CD14-positive monocyte (primary cell): ENCODE results near the gene IRF8. TPM values are rescaled to one million over a fixed set of nuclear protein-coding genes. Genes with fewer than 3 reads are reported as not detected.

Experiments used
- DNase-seq, 3 donors: peaks; one replicate each; pipeline ENCODE4 v3.0.0-alpha.2; 2011 to 2022
- H2AFZ ChIP-seq: 2 replicates; pipeline ENCODE4 v1.6.0; 2012; ENCODE audit warnings: mild to moderate bottlenecking, low read depth, low read length, inconsistent platforms; ENCODE audit not compliant: insufficient read depth, poor library complexity, severe bottlenecking
- H3K27ac ChIP-seq, 2 donors: 1 replicate in 1 of 2; 2 replicates in 1 of 2; pipeline ENCODE4 v1.5.1; 2012 to 2013; ENCODE audit warnings: low read length in 2 of 2, control low read depth in 1 of 2, inconsistent platforms in 1 of 2, low read depth in 1 of 2, mild to moderate bottlenecking in 1 of 2
- H3K27me3 ChIP-seq, 2 donors: one replicate each; pipeline versions ENCODE4 v1.6.0 to v1.6.1; 2011 to 2013; ENCODE audit warnings: low read length in 2 of 2; ENCODE audit not compliant: control insufficient read depth in 2 of 2, insufficient read depth in 2 of 2
- H3K36me3 ChIP-seq, 2 donors: replicated peaks in 1 of 2; 1 replicate in 1 of 2; 2 replicates in 1 of 2; pipeline versions ENCODE4 v1.5.1 to v1.6.1; 2012 to 2013; ENCODE audit warnings: low read length in 2 of 2, control low read depth in 1 of 2, inconsistent platforms in 1 of 2, mild to moderate bottlenecking in 1 of 2; ENCODE audit not compliant: insufficient read depth in 2 of 2, control insufficient read depth in 1 of 2
- H3K4me1 ChIP-seq, 2 donors: 1 replicate in 1 of 2; 2 replicates in 1 of 2; pipeline versions ENCODE4 v1.5.1 to v1.6.1; 2012 to 2013; ENCODE audit warnings: low read length in 2 of 2, control low read depth in 1 of 2, inconsistent platforms in 1 of 2, mild to moderate bottlenecking in 1 of 2, moderate library complexity in 1 of 2; ENCODE audit not compliant: insufficient read depth in 2 of 2, control insufficient read depth in 1 of 2
- H3K4me2 ChIP-seq: replicated peaks from 2 replicates; pipeline ENCODE3; 2012; ENCODE audit warnings: low read length, moderate library complexity, mild to moderate bottlenecking; ENCODE audit not compliant: poor library complexity, severe bottlenecking; ENCODE audit errors: extremely low read depth
- H3K4me3 ChIP-seq, 3 experiments: fragments of 200-600 bp in 1 of 3; sonication (generic) in 1 of 3; replicated peaks in 1 of 3; 1 replicate in 2 of 3; 2 replicates in 1 of 3; pipeline ENCODE4 v1.5.1; 2011 to 2013; ENCODE audit warnings: low read length in 3 of 3, mild to moderate bottlenecking in 3 of 3, control low read depth in 2 of 3, low read depth in 2 of 3, inconsistent platforms in 1 of 3, moderate library complexity in 1 of 3
- H3K79me2 ChIP-seq: 2 replicates; pipeline ENCODE4 v1.6.0; 2012; ENCODE audit warnings: mild to moderate bottlenecking, control low read depth, inconsistent platforms, low read length, moderate library complexity; ENCODE audit not compliant: insufficient read depth
- H3K9ac ChIP-seq: 2 replicates; pipeline ENCODE4 v1.6.0; 2017; ENCODE audit warnings: low read length, mild to moderate bottlenecking; ENCODE audit not compliant: insufficient read depth, poor library complexity, severe bottlenecking
- H3K9me3 ChIP-seq, 2 donors: replicated peaks in 1 of 2; 1 replicate in 1 of 2; 2 replicates in 1 of 2; pipeline versions ENCODE4 v1.5.1 to v1.6.1; 2012 to 2013; ENCODE audit warnings: low read length in 2 of 2, control low read depth in 1 of 2; ENCODE audit not compliant: control insufficient read depth in 1 of 2, insufficient read depth in 1 of 2
- H4K20me1 ChIP-seq: 2 replicates; pipeline ENCODE4 v1.6.0; 2012; ENCODE audit warnings: mild to moderate bottlenecking, low read length, control low read depth, moderate library complexity; ENCODE audit not compliant: insufficient read depth
- H3K27ac Mint-ChIP-seq, 7 donors: one replicate each; pipeline ENCODE4 v1.8.0; 2020; ENCODE audit warnings: mild to moderate bottlenecking in 7 of 7, mixed read lengths in 7 of 7, moderate library complexity in 6 of 7, inconsistent platforms in 2 of 7
- H3K27me3 Mint-ChIP-seq, 3 donors: one replicate each; pipeline ENCODE4 v1.8.0; 2021 to 2022; ENCODE audit warnings: low read depth in 3 of 3, mild to moderate bottlenecking in 3 of 3, mixed read lengths in 3 of 3, moderate library complexity in 3 of 3, inconsistent platforms in 1 of 3
- H3K36me3 Mint-ChIP-seq, 2 donors: one replicate each; pipeline ENCODE4 v1.8.0; 2020; ENCODE audit warnings: mixed read lengths in 2 of 2, inconsistent platforms in 1 of 2, mild to moderate bottlenecking in 1 of 2
- H3K4me1 Mint-ChIP-seq: one replicate; pipeline ENCODE4 v1.8.0; 2020; ENCODE audit warnings: mild to moderate bottlenecking, mixed read lengths
- H3K4me3 Mint-ChIP-seq, 2 donors: one replicate each; pipeline ENCODE4 v1.8.0; 2020; ENCODE audit warnings: mild to moderate bottlenecking in 2 of 2, mixed read lengths in 2 of 2, moderate library complexity in 1 of 2
- H3K9me3 Mint-ChIP-seq, 7 donors: one replicate each; pipeline ENCODE4 v1.8.0; 2020 to 2022; ENCODE audit warnings: mixed read lengths in 7 of 7, mild to moderate bottlenecking in 6 of 7, moderate library complexity in 6 of 7, inconsistent platforms in 2 of 7
- WGBS: methylation state at CpG from one replicate; pipeline ENCODE4 v1.1.5; 2013; ENCODE audit warnings: missing lambda C conversion rate; ENCODE audit not compliant: insufficient coverage; 5-methylcytosine and 5-hydroxymethylcytosine counted together
- intact Hi-C, 2 donors: fragments of 100-400 bp; cut with micrococcal nuclease; formaldehyde crosslinking; loops; one replicate each; pipeline versions ENCODE4 v1.15.0 to v1.15.1; 2023
- polyA plus RNA-seq, 3 donors: library from polyadenylated mRNA; depleted of rRNA in 1 of 3; unstranded in 2 of 3; stranded (reverse) in 1 of 3; fragments of 300-500 nt in 2 of 3; fragments of >200 nt in 1 of 3; fragmentation: Illumina TruSeq in 2 of 3; gene quantifications; 1 replicate in 2 of 3; 2 replicates in 1 of 3; pipeline ENCODE4 v1.2.3, GENCODE V29; 2012 to 2021
- TF ChIP-seq, protein P1 (sequence below): fragments of 200-600 bp; IDR thresholded peaks from one replicate; pipeline ENCODE4 v1.8.0; 2022; ENCODE audit warnings: antibody characterized with exemption, mild to moderate bottlenecking

IRF8 gene
- polyA plus RNA-seq, 3 donors = 157 to 187 (median 184) TPM

DNA sequence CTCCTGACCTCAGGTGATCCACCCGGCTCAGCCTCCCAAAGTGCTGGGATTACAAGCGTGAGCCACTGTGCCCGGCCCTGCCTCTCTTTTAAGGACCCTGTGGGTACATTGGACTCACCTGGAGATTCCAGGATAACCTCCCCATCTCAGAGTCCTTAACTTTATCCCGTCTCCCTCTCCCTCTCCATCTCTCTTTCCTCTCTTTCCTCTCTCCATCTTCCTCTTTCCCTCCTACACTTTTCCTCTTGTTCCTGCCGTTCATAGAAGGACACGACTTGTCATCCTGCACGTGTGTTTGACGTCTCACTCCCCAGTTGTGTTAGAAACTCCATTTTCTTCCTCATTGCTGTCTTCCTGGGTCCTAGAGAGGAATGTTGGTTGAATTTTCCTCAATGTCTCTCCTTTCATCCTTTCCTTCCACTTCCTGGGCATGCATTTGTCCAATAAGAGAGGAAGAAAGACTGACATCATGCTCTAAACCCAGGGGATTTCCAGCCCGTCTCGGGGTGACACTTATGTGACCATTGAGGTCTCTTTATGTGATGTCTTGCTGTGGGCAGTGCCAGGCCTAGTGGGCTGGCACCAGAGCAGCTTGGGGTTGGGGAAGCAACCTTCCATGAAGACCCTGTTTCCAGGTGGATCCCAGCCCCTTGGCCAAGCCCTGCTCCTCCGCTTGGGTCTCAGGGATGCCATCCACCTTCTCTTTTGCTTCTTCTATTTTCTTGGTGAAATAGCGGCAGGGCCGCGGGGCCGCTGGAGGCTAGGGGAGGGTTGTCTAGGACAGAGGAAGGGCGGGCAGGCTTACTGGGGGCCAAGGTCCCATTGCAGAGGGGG lies 39.8 kb upstream of the IRF8 start:
- no peaks in the 10 kb centered on the region for H4K20me1 ChIP-seq
- H2AFZ ChIP-seq = peak overlapping the region; percentile 41
- TF ChIP-seq, protein P1, sequence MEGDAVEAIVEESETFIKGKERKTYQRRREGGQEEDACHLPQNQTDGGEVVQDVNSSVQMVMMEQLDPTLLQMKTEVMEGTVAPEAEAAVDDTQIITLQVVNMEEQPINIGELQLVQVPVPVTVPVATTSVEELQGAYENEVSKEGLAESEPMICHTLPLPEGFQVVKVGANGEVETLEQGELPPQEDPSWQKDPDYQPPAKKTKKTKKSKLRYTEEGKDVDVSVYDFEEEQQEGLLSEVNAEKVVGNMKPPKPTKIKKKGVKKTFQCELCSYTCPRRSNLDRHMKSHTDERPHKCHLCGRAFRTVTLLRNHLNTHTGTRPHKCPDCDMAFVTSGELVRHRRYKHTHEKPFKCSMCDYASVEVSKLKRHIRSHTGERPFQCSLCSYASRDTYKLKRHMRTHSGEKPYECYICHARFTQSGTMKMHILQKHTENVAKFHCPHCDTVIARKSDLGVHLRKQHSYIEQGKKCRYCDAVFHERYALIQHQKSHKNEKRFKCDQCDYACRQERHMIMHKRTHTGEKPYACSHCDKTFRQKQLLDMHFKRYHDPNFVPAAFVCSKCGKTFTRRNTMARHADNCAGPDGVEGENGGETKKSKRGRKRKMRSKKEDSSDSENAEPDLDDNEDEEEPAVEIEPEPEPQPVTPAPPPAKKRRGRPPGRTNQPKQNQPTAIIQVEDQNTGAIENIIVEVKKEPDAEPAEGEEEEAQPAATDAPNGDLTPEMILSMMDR = no peak
- H3K4me1 ChIP-seq = peaks cover 70 to 77% of the 10 kb centered on the region in 2 donors
- peak overlapping the region; percentile 2 to 29 for H3K27ac ChIP-seq
- Mint-ChIP-seq H3K4me1 (peaks cover 81% of the 10 kb centered on the region), H3K27ac (peak overlapping the region in 6 of 7 donors; percentile 34 to 86 (median 73)), H3K9me3 (peaks cover 0 to 4% (median 0%) of the 10 kb centered on the region in 7 donors), H3K27me3 (peaks cover 4 to 7% (median 4%) of the 10 kb centered on the region in 3 donors), H3K36me3 (peaks cover 10 to 12% of the 10 kb centered on the region in 2 donors), H3K4me3 (no peak overlapping the region)
- H3K9ac ChIP-seq = no peak overlapping the region
- H3K36me3 ChIP-seq = no peaks in the 10 kb centered on the region
- H3K79me2 ChIP-seq = peaks cover 18% of the 10 kb centered on the region
- no peaks in the 10 kb centered on the region for H3K9me3 ChIP-seq
- intact Hi-C loops = no loop called here
- no peaks in the 10 kb centered on the region for H3K27me3 ChIP-seq
- peak in 2 of 3 donors; percentile 48 to 82 for DNase-seq
- H3K4me3 ChIP-seq = no peak overlapping the region
- no peak overlapping the region for H3K4me2 ChIP-seq
- WGBS = 91% methylated on average over 7 of the region's 16 CpGs

DNA sequence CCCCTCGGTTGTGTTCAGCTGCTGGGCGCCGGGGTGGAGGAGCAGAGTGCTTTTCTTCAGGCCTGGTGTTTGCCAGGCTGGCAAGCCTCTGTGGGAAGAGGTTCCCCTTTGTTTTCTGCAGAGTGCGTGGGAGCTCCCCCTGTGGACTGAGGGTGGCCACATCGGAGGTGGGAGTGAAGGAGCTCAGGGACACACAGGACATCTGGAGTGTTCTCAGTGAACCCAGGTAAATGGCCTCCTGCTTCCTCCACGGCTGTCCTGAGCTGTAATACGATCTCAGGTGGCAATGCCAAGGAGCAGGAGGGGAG lies 39.2 kb upstream of the IRF8 start:
- TF ChIP-seq, protein P1 = no peak
- no peaks in the 10 kb centered on the region for H3K36me3 ChIP-seq
- H4K20me1 ChIP-seq = no peaks in the 10 kb centered on the region
- Mint-ChIP-seq H3K27ac (peak overlapping the region in 5 of 7 donors; percentile 51 to 86 (median 78)), H3K27me3 (peaks cover 4 to 7% (median 4%) of the 10 kb centered on the region in 3 donors), H3K36me3 (peaks cover 10 to 12% of the 10 kb centered on the region in 2 donors), H3K4me1 (peaks cover 75% of the 10 kb centered on the region), H3K4me3 (no peak overlapping the region), H3K9me3 (peaks cover 0 to 4% (median 0%) of the 10 kb centered on the region in 7 donors)
- peak in 1 of 3 donors; percentile 45 for DNase-seq
- peaks cover 65 to 71% of the 10 kb centered on the region in 2 donors for H3K4me1 ChIP-seq
- H3K79me2 ChIP-seq = peaks cover 18% of the 10 kb centered on the region
- WGBS = 21% methylated on average over 2 of the region's 7 CpGs
- H3K27me3 ChIP-seq = no peaks in the 10 kb centered on the region
- no peaks in the 10 kb centered on the region for H3K9me3 ChIP-seq
- intact Hi-C loops = loop anchor here in 1 of 2 donors (5.0 kb wide), 1 partner anchor 32 kb away; no protein-coding TSS in a partner anchor
- H3K27ac ChIP-seq = peak overlapping the region; percentile 2 to 29
- no peak overlapping the region for H3K9ac ChIP-seq
- no peak overlapping the region for H3K4me3 ChIP-seq
- no peak overlapping the region for H3K4me2 ChIP-seq
- peak overlapping the region; percentile 41 for H2AFZ ChIP-seq
